ENCODE results near the gene SPINDOC. TPM values are rescaled to one million over a fixed set of nuclear protein-coding genes. Genes with fewer than 3 reads are reported as not detected.
A peak's percentile ranks its signal among the peaks of the same experiment; 100 is the strongest.
"Not testable (repeated sequence)": the region's sequence is repeated elsewhere in the genome, so short reads cannot be mapped to it uniquely, and the experiment has no call there.

The SPINDOC gene
- total RNA-seq, 1 donor = 17.7 TPM

DNA sequence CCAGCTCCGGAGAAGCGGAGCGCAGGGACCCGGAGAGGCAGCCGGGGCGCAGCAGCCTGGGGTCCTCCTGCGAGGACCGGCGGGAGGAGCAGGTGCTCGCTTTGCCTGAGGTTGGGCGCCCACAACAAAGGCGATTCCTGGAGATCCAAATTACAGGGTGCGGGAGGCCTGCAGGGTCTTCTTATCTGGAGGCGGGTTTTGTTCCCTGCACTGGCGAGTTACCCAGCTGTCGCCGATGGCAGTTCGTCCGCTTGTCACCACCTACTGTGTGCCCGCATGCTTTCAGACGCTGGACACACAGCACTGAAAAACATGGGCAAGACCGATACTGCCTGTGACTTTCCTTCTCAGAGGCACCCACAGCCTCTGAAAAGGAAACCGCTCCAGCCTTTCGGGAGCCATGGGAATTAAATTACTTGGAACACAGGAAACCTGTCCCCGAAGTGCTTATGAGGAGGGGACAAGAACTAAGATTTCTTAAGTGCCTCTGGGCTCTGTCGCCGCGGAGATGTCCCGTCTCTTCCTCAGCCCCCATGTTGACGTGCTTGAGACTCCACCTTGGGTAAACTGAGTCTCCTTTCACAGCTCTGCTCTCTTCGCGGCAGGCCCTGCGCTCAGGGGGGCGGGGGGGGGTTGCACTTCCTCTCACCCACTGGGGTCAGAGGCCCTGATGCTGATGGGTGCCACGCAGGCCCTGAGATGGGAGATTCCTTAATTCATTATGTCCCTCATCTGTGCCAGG lies 43.4 kb upstream of the SPINDOC start:
- Histone ChIP-seq H3K36me3 (ENCODE audit: insufficient read depth, low read length) (no peaks in the 10 kb centered on the region), H3K4me1 (ENCODE audit: insufficient read depth, low read length) (peaks cover 4% of the 10 kb centered on the region), H3K27me3 (ENCODE audit: insufficient read depth, low read length) (no peaks in the 10 kb centered on the region), H3K4me3 (ENCODE audit: insufficient read depth, low read length) (peak overlapping the region; percentile 80), H4K20me1 (ENCODE audit: insufficient read depth, low read length) (peaks cover 12% of the 10 kb centered on the region), H3K9me3 (ENCODE audit: low read depth, low read length) (no peaks in the 10 kb centered on the region), H2AFZ (ENCODE audit: low read length) (peak overlapping the region; percentile 83), H3K79me2 (ENCODE audit: insufficient read depth, low read length) (peaks cover 16% of the 10 kb centered on the region), H3K27ac (ENCODE audit: low read depth, low read length) (no peak overlapping the region), H3K4me2 (ENCODE audit: insufficient read depth, low read length) (peak overlapping the region; percentile 74)
- TF ChIP-seq, protein P1, sequence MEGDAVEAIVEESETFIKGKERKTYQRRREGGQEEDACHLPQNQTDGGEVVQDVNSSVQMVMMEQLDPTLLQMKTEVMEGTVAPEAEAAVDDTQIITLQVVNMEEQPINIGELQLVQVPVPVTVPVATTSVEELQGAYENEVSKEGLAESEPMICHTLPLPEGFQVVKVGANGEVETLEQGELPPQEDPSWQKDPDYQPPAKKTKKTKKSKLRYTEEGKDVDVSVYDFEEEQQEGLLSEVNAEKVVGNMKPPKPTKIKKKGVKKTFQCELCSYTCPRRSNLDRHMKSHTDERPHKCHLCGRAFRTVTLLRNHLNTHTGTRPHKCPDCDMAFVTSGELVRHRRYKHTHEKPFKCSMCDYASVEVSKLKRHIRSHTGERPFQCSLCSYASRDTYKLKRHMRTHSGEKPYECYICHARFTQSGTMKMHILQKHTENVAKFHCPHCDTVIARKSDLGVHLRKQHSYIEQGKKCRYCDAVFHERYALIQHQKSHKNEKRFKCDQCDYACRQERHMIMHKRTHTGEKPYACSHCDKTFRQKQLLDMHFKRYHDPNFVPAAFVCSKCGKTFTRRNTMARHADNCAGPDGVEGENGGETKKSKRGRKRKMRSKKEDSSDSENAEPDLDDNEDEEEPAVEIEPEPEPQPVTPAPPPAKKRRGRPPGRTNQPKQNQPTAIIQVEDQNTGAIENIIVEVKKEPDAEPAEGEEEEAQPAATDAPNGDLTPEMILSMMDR (IDR thresholded peaks at IDR 0.05; ENCODE audit: extremely low read depth, low read depth, low read length) = no peak
- peak; percentile 78 for DNase-seq (ENCODE audit: insufficient read length, low spot score, missing footprints)

DNA sequence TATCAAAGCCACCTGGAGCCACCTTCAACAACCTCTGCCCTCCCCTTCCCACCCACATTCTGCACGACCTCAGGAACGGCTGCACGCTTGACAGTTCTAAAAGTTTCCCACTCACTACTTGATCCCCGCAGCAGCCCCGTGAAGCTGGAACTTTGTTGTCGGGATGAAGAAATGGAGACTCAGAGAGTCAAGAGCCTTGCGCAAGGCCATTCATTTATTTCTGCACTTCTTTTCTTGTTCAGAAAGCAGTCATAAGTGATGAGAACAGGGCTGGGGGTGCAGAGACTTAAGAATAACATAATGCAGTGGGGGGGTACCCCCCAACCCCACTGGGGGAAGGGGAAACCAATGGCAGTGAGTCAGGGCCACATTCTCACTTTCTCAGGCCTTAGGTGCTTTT lies 42.5 kb upstream of the SPINDOC start:
- H3K4me2 ChIP-seq (ENCODE audit: insufficient read depth, low read length) = no peak overlapping the region
- no peak overlapping the region for H2AFZ ChIP-seq (ENCODE audit: low read length)
- H3K36me3 ChIP-seq (ENCODE audit: insufficient read depth, low read length) = no peaks in the 10 kb centered on the region
- peaks cover 13% of the 10 kb centered on the region for H3K79me2 ChIP-seq (ENCODE audit: insufficient read depth, low read length)
- H3K27me3 ChIP-seq (ENCODE audit: insufficient read depth, low read length) = no peaks in the 10 kb centered on the region
- no peaks in the 10 kb centered on the region for H3K9me3 ChIP-seq (ENCODE audit: low read depth, low read length)
- peaks cover 12% of the 10 kb centered on the region for H4K20me1 ChIP-seq (ENCODE audit: insufficient read depth, low read length)
- H3K4me1 ChIP-seq (ENCODE audit: insufficient read depth, low read length) = peaks cover 4% of the 10 kb centered on the region
- no peak overlapping the region for H3K27ac ChIP-seq (ENCODE audit: low read depth, low read length)
- TF ChIP-seq, protein P1 (IDR thresholded peaks at IDR 0.05; ENCODE audit: extremely low read depth, low read depth, low read length) = no peak
- DNase-seq (ENCODE audit: insufficient read length, low spot score, missing footprints) = no peak
- no peak overlapping the region for H3K4me3 ChIP-seq (ENCODE audit: insufficient read depth, low read length)

DNA sequence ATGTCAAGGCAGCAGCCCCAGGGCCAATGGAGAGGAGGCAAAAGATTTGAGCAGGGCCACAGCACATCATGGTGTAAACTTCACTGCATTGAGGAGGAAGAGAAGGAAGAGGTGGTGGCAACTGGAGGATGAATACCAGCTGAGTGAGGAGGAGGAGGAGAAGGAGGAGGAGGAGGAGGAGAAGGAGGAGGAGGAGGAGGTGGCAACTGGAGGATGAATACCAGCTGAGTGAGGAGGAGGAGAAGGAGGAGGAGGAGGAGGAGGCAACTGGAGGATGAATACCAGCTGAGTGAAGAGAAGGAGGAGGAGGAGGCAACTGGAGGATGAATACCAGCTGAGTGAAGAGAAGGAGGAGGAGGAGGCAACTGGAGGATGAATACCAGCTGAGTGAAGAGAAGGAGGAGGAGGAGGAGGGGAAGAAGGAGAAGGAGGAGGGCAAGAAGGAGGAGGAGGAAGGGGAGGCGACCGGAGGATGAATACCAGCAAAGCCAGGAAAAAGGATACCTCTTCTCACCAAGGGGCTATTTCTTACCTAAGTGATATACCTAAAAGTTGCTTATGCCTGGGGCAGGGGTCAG lies 41.4 kb upstream of the SPINDOC start:
- H3K4me3 ChIP-seq (ENCODE audit: insufficient read depth, low read length); H3K79me2 ChIP-seq (ENCODE audit: insufficient read depth, low read length); H3K9me3 ChIP-seq (ENCODE audit: low read depth, low read length); H3K4me2 ChIP-seq (ENCODE audit: insufficient read depth, low read length); H3K4me1 ChIP-seq (ENCODE audit: insufficient read depth, low read length); H3K27me3 ChIP-seq (ENCODE audit: insufficient read depth, low read length); H3K27ac ChIP-seq (ENCODE audit: low read depth, low read length); H3K36me3 ChIP-seq (ENCODE audit: insufficient read depth, low read length); DNase-seq (ENCODE audit: insufficient read length, low spot score, missing footprints); H4K20me1 ChIP-seq (ENCODE audit: insufficient read depth, low read length); H2AFZ ChIP-seq (ENCODE audit: low read length): not testable (repeated sequence)

DNA sequence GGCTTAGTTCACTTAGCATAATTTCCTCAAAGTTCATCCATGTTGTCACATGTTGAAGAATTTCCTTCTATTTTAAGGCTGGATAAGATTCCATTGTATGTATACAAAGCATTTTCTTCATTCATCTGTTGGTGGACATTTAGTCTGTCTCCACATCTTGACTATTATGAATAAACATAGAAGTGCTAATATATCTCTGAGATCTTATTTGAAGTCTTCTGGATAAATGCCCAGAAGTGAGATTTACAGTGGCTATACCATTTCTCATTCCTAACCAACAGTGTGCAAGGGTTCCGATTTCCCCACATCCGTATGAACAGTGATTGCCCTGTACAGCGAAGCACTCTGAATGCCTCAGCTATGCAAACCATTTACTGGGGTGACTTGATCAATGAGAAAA lies 38.1 kb upstream of the SPINDOC start:
- Histone ChIP-seq H3K4me1 (ENCODE audit: insufficient read depth, low read length) (no peaks in the 10 kb centered on the region), H2AFZ (ENCODE audit: low read length) (no peak overlapping the region)

More for the DNA sequence above, 38.1 kb upstream of the SPINDOC start:
- Histone ChIP-seq H3K27me3 (ENCODE audit: insufficient read depth, low read length) (no peaks in the 10 kb centered on the region), H3K9me3 (ENCODE audit: low read depth, low read length) (no peaks in the 10 kb centered on the region), H3K4me2 (ENCODE audit: insufficient read depth, low read length) (no peak overlapping the region), H3K36me3 (ENCODE audit: insufficient read depth, low read length) (no peaks in the 10 kb centered on the region), H3K79me2 (ENCODE audit: insufficient read depth, low read length) (no peaks in the 10 kb centered on the region), H3K4me3 (ENCODE audit: insufficient read depth, low read length) (no peak overlapping the region), H3K27ac (ENCODE audit: low read depth, low read length) (no peak overlapping the region), H4K20me1 (ENCODE audit: insufficient read depth, low read length) (no peaks in the 10 kb centered on the region)
- TF ChIP-seq, protein P1 (IDR thresholded peaks at IDR 0.05; ENCODE audit: extremely low read depth, low read depth, low read length) = no peak
- no peak for DNase-seq (ENCODE audit: insufficient read length, low spot score, missing footprints)

Data from osteoblast (primary cell).